ENCODE data around the gene EVPL.
A peak's percentile ranks its signal among the peaks of the same experiment; 100 is the strongest.
"Not testable (repeated sequence)": the region's sequence is repeated elsewhere in the genome, so short reads cannot be mapped to it uniquely, and the experiment has no call there.

The EVPL gene

DNA sequence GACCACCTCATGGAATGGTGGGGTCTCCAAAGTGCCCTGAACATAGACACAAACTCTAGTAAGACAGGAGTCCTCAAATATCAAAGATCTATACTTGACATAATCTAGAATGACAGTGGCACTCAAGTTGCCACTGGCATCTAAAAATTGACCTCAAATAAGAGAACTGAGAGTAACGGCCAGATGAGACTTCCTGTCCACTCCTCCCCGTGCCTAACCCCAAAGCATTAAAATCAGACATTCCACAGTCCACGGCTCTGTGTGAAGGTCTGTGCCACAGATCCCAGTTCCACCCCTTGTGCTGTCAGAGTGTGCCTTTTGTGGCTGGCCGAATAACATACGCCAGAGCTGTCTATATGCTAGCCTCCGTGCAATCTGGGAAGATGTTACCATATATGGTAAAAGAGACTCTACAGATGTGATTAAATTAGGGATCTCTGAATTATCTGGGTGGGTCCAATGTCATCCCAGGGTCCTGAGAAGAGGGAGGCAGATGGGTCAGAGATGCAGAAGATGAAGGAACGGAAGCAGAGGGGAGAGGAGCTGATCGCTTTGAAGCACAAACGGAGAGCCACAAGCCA lies 21.0 kb upstream of the EVPL start:
- DNase-seq, result peak in 2 of 4 experiments; percentile 29 to 40

DNA sequence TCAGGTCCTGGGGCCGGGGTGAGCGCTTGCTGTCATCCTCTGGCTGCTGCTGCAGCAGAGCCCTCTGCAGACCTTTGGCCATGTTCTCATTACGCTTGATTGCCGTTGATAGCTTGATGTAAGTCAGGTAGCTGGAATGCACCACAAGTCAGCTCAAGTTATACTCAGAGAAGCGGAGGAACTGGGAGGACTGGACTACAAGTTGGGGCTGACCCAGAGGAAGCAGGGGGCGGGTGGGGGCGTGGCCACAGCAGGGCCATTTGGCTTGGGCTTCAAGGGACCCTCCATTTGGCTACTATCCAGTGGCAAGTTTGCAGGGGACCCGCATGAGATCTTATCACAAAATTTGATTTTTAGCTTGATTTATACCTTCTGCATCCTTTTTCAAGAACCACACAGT lies 19.0 kb upstream of the EVPL start:
- no peak for DNase-seq

DNA sequence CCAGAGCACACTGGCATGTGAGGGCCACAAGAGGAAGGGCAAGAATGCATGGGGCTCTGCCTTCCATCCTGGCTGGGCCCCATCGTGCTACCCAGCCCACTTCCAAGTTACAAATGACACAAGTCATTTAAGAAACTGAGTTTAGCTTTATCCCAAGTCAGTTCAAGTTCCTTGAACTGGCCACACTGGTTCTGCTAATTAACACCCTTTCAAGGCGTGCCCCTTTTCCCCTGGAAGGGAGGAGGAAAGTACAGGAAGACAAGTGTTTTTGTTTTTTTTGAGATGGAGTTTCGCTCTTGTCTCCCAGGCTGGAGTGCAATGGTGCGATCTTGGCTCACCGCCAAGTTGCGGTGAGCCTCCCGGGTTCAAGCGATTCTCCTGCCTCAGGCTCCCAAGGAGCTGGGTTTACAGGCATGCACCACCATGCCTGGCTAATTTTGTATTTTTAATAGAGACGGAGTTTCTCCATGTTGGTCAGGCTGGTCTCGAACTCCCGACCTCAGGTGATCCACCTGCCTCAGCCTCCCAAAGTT lies 17.4 kb upstream of the EVPL start:
- not testable (repeated sequence) for DNase-seq

DNA sequence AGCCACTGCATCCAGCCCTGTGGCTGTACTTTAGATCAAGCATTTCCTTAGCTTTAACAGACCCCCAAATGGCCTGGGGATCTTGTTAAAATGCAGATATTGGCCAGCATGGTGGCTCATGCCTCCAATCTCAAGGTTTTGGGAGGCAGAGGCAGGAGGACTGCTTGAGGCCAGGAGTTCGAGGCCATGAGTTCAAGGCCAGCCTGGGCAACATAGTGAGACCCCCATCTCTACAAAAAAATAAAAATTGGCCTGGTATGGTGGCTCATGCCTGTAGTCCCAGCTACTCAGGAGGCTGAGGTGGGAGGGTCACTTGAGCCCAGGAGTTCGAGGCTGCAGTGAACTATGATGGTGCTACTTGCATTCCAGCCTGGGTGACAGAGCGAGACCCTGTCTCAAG lies 15.8 kb upstream of the EVPL start:
- not testable (repeated sequence) for DNase-seq

DNA sequence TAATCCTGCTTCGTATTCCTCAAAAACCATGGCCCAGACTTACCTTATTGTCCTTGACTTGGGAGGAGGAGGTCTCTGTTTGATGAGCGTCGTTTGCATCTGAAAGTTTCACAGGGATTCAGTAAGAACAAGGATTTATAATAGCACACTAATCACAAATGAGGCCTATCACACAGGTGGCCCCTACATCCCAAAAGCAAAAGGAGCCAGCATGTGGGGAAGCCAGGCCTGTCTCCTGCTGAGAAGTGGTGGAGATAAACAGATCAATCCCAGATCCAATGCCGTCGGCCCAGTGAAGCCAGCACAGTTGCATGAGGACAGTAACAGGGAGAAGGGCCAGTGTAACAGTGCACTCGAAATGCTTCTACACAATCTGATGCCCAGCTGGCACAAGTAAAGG lies 13.3 kb upstream of the EVPL start:
- no peak for DNase-seq

DNA sequence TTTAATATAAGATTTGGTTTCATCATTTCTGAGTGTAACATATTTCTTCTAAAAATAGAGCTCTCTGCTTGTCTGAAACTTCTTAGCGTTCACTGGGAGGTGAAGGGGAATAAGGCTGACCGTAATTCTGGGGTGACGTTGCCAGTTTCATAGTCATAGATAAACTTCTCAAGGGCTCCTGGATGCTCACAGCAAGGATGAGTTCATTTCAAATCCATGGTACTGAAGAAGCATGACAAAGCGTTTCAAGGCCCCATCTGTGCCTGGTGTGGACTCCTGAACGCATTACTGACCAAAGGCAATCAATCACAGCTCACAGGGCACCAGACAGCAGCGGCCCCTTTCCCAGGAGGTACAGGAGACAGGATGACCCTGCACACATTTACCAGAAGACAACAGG lies 12.0 kb upstream of the EVPL start:
- no peak for DNase-seq

DNA sequence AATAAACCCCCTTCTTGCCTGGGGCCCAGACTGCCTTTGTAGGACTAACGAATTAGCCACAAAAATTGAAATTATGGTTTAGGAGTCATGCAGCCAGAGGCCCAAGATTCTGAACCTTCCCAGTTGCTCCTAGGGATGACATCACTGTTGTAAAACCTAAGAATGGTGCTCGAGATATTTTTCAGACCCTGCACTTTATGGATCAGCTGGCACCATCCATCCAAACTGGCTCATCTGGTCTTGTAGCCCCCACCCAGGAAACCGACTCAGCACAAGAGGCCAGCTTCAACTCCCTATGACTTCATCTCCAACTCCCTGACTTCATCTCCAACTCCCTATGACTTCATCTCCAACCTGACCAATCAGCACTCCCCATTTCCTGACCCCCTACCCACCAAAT lies 10.9 kb upstream of the EVPL start:
- no peak for DNase-seq

DNA sequence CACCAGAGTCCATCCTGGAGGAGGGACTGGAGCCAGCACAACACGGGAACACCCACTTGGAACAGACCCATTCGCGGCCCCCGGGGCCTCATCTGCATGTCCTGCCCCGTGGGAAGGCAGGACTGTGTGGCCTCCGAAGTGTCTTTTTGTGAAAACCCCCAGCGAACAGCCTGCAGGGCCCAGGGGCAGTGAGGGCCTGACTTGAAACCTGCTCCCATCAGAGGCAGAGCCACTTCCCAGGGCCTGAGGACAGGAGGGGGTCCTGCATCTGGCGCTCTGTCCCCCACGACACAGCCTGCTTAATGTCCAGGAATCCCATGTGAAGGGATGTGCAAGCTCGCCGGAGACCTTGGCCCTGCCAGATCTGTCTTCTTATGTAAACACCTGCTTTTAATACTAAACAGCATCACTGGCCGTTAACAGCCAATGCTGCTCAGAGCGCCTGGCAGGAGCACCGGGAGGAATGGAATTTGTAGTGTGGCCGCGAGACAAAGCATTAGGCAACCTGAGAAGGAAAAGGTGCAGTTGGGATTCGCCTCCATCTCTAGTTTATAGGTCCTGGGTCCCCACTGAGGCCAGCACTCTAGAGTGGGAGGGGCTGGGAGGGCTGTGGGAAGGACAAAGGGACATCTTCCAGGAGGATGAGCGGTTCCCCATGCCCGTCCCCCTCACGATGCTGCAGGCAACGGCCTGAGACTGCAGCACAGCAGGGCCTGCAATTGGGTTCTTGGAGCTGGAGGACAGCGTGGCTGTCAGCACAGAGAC lies 9.6 kb upstream of the EVPL start:
- no peak for DNase-seq

DNA sequence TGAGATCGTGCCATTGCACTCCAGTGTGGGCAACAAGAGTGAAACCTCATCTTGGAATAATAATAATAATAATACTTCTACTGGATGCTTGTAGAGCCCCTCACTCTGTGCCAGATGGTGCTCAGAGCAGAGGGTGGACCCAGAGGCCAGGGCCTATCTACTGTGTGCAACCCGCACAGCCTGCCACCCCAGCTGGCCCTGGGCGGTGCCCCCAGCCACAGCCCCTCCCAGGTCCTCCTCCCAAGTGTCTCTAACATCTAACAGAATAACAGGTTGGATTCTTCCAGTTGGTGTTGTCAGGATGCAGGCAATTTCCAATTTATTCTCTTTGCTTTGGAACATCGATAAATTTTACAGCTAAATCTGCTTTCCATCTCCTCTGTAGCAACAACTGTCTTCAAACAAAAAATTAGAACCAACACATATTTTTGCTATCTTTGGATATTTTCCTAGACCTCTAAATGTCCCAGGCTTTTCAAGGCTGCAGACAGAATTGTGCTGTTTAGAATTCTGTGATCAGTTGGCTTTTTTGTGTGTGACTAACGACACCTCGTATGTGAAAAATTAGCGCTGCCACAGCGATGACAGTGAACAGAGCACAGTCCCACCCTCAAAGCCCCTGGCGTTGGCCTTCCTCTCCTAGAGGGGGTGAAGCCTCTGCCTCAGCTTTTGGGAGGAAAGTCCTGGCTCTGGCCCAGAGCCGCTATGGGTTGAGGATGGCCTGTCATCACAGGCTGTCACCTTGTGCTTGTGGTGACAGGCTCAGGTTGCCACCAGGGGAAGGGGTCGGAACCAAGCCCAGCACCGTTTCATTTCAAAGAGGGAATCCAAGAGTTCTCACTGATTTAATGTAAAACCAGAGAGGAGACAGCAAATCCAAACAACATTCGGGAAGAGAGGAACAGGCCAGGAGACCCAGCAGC lies 7.6 kb upstream of the EVPL start:
- no peak for DNase-seq

DNA sequence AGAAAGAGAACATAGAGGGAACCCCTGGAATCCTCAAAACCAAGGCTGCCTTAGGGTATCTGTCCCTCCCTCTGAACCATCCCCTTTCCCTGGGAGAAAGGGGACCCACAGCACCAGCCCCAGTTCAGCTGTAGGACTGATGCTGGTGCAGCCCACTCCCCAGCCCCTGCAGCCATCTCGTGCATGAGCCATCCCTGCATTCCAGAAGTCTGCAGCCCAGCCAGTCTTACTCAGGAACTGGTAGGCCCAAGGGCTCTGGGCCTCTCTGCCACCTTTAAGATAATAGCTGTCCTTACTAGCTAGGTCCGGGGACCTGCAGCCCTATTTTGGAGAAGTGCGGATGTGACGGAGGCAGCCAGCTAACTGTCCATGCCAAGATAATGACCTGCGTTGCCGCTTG lies 6.0 kb upstream of the EVPL start:
- DNase-seq, result no peak

DNA sequence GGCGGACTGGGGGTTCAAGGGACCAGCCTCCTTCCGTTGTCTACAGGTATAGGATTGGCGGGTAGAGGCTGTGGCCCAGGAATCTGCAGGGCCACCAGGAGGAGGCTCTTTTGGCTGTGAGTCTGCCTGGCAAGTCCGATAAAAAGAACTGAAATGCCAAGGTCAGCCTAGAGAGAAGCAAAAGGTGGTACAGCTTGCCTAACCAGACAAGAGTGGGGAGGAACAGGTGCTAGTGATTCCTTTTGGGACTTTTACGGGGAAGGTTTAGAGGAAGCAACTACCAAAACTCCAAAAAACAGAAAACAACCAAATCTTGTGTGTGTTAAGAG lies 5.6 kb upstream of the EVPL start:
- no peak for DNase-seq

DNA sequence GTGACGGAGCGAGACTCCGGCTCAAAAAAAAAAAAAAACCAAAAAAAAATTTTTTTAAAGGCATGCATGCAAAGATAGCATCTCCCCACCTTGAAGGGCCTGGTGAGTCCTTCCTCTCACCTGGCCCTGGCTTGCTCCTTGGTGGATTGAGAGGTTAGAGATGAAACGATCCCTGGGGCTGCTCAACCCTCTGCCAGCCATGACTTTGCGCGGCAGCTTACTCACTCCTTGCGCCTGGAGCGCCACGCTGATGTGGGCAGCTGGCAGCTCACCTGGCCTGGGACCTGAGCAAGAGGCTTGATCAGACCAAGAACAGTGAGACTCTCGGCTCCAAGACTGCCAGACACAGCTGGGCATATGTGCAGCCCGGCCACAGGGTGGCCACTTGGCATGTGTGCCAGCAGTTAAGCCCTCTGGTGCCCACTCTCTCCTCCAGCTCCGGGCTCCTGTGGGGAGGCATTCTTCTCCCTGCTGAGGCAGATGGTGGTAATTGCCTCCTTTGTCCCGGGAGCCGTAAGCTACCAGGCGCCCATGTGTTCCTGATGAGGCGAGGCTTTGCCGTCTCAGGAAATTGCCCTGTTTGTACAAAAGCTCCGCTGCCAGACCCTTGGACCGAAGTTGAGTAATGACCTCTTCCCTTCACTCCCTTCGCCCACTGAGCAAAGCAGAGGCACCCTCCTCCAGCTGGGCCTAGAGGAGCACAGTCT lies 5.1 kb upstream of the EVPL start:
- DNase-seq, result no peak

DNA sequence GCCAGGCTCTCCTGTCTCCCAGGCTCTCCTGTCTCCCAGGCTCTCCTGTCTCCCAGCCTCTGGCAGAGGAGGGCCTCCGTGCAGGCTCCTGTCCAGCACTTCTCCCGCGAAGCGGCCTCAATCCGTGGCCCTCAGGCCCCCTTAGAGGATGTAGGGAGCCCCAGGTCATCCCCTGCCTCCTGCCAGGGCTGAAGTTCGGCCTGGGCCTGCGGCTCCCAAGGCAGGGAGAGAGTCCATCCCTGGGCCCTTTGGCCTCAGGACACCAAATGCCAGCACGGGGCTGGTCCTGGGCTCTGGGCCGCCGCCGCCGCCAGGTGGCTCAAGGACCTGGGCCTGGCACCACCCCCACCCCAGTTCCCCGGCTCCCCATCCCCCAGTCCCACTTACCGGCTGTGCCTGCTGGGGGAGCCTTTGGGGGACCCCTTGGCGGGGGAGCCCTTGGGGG lies 370 bp downstream of the EVPL start:
- DNase-seq, result no peak

DNA sequence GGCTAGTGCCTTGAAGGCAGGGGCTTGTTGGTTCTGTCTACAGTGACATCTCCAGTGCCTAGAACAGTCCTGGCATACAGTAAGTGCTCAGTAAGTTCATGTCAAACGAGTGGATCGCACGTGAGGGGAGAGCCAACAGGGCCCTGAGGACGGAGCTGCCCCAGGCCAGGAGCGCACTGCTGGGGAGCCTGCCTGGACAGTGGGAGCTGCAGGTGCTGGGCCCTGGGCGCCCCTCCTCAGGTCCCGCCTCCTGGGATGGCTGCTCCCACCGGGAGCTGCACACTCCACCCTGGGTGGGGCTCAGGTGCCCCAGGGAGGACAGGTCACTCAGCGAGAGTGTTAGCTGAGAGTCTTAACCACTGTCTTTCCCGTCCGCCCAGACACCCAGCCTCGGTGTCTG lies 1.8 kb downstream of the EVPL start:
- no peak for DNase-seq

DNA sequence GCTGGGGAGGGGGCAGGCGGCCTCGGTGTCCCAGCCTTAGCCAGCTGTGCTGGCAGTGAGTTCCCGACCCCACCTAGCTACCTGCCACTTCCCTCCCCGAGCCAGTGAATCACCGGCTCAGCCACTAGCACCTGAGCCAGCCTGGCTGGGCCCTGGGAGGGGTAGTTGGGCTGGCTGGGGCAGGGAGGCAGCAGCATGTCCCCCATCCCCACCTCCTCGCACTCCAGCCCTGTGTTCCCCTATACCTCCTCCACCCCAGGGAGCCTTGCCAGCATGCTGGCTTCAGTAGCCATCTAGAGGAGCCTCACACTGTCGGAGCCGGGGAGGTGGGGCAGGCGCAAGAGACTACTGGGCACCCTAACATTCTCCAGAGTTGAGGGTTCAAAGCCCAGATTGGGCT lies 2.8 kb downstream of the EVPL start:
- no peak for DNase-seq

DNA sequence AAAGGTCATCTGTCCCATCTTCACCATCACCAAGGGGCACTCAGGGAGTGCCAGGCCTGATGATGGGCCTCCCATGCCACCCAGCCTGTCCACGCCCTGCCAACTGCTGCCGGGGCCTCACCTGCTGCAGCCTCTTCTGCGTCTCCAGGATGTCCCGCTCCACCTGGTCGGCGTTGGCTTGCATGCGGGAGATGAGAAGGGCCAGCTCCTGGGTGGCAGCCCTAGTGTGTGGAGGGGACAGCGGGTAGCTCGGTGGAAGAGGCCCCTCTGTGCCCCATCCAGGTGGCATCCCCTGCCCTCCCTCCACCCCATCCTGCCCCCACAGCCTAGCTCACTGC lies 3.2 kb downstream of the EVPL start:
- DNase-seq, result no peak

DNA sequence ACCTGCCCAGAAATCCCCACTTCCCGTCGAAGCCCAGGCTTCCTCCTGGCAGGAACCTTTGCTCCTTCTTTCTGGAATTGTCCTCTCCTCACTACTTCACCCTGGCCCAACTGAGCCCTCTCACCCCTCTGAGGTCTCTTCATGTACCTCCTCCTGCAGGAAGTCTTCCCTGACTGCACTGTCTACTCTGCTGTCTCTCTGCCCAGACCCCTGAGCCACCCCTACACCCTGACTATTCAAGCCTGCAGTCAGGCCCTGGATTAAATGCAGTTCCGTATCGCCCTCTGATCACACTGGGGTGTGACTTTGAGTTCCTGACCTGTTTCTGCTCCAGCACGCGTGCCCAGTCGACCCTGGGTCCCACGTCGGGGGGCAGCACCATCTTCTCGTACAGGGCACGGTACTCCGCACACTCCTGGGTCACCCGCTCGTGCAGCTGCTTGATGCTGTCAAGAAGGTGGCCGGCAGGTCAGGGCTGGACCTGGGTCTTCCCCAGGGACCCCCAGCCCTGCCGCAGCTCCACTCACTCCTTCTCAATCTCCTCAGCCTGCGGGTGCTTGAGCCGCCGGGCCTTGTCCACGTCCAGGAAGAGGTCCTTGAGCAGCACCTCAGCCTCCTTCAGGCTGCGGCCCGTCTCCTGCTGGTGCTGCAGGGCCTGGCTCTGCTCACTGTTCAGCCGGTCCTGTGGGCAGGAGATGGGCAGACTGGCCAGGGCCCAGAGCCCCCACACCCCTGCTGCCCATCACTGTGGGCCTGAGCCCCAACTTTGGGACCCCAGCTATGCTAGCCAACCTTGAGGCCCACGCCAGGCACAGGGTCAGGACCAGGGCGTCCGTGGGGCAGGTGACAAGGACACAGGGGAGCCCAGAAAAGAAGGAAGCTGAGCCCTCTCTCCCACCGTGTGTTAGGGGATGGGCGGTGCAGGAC lies 3.9 kb downstream of the EVPL start:
- DNase-seq, result no peak

DNA sequence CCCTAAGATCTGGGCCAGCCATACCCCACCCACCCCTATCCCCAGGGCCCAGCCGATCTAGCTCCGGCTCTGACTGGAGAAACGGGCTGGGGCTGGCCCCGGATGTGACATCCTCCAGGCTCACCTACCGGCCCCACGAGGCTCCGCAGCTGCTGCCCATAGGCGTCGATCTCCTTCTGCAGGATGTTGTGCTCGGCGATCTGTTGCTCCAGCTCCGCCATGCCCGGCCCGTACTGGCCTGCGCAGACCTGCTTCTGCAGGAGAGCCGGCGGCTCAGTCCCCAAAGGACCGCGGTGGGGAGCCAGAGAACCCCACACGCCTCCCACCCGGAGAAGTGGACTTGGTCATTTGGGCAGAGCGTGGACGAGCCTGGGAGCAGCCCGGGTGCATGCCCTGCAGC lies 4.8 kb downstream of the EVPL start:
- no peak for DNase-seq

DNA sequence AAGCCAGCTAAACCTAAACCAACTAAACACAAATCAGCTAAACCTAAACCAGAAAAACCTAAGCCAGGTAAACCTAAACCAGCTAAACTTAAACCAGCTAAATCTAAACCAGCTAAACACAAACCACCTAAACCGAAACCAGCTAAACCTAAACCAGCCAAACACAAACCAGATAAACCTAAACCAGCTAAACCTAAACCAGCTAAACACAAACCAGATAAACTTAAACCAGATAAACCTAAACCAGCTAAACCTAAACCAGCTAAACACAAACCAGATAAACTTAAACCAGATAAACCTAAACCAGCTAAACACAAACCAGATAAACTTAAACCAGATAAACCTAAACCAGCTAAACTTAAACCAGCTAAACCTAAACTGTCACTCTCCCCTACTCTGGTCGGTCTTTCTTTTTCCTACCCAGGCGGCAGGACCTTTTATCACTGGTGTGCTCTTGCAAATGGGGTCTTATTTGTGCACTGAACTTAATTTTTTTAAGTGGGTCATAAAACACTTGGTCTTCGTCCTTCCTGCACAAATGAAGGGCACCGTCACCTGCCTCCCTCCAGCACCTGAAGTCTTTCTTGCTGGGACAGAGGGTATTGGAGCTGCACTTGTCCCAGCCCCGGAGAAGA lies 7.2 kb downstream of the EVPL start:
- DNase-seq, result no peak

DNA sequence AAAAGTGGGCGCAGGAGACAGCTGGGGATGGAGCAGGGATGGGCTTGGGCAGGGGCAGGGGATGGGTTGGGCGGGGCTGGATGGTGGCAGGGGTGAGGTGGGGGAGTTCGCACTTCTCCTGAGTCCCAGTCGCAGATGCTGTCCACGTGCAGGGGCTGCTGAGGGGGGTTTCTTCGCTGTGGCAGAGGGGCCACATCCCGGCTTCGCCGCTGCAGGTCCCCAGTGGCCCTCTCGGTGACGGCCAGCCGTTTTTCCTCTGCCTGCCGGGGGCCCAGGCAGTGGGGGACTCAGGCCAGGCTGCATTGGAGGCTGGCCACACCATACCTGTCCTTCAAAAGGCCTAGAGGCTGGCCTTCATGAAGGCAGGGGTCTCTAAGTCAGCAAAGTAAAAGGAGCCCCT lies 8.3 kb downstream of the EVPL start:
- no peak for DNase-seq

DNA sequence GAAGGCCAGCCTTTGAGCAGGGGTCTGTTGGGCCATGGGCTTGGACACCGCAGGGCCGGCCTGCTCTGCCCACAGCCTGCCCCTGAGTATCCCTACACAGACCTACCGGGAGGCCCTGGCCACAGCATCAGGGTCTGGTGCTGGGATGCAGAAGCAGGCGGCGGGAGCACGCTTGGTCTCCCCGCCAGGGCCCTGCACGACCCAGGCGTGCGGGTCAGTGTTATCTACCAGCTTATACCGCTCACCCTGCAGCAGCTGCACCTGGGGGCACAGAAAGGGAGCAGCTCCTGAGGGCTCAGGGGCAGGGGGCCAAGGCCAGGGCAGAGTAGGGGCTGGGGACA lies 8.8 kb downstream of the EVPL start:
- no peak for DNase-seq

Data from suppressor macrophage (primary cell).